Stimulated activated memory B cell treated with anti-CD40 and anti-IgM and Interleukin-4, amounts not matched to agents 10 μg/mL and 1 μg/mL and 100 μg/mL, for 72 hours (primary cell): Measurements from ENCODE around the gene VSNL1.

Experiments
- ATAC-seq: fragments of 150-1000 bp; cut with Tn5 transposase; 2 replicates; pipeline ENCODE4 v1.10.0; 2021
- H3K27ac Mint-ChIP-seq: one replicate; pipeline ENCODE4 v1.8.0; 2022; ENCODE audit warnings: mild to moderate bottlenecking, mixed read lengths
- H3K27me3 Mint-ChIP-seq: one replicate; pipeline ENCODE4 v1.8.0; 2022; ENCODE audit warnings: mixed read lengths
- H3K36me3 Mint-ChIP-seq: one replicate; pipeline ENCODE4 v1.8.0; 2022; ENCODE audit warnings: mixed read lengths
- H3K4me1 Mint-ChIP-seq: one replicate; pipeline ENCODE4 v1.8.0; 2022; ENCODE audit warnings: mixed read lengths
- H3K4me3 Mint-ChIP-seq: one replicate; pipeline ENCODE4 v1.8.0; 2022; ENCODE audit warnings: mild to moderate bottlenecking, moderate library complexity, mixed read lengths
- H3K9me3 Mint-ChIP-seq: one replicate; pipeline ENCODE4 v1.8.0; 2022; ENCODE audit warnings: mixed read lengths

VSNL1 gene

GRCh38 chr2:17690776-17691175 lies 150.3 kb downstream of the VSNL1 start:
- ATAC-seq = no peak
- H3K9me3 Mint-ChIP-seq = no peaks in the 10 kb centered on the region
- H3K4me1 Mint-ChIP-seq = peaks cover 6% of the 10 kb centered on the region
- H3K27ac Mint-ChIP-seq = no peak overlapping the region
- no peaks in the 10 kb centered on the region for H3K27me3 Mint-ChIP-seq
- H3K36me3 Mint-ChIP-seq = peaks cover 45% of the 10 kb centered on the region
- H3K4me3 Mint-ChIP-seq = no peak overlapping the region
